AG04450 (cell line): ENCODE results near the gene ATRIP. TPM values are rescaled to one million over a fixed set of nuclear protein-coding genes. Genes with fewer than 3 reads are reported as not detected.

Experiments
- CTCF ChIA-PET: fragments of 300-600, 350-600 bp; formaldehyde crosslinking; extraction: SDS; loops from one replicate; lab custom pipeline; 2022; ENCODE audit warnings: antibody characterized with exemption, inconsistent platforms; lab: Charles Lee
- POLR2A ChIA-PET: fragments of 350-600 bp; formaldehyde crosslinking; extraction: SDS; loops from one replicate; lab custom pipeline; 2021; ENCODE audit warnings: antibody characterized with exemption, inconsistent platforms; lab: Yijun Ruan, JAX
- DNase-seq: peaks from one replicate; pipeline ENCODE4 v3.0.0-alpha.2; 2011; ENCODE audit warnings: low read depth, low spot score
- H3K27ac ChIP-seq: one replicate; pipeline ENCODE4 v1.5.1; 2012; ENCODE audit warnings: low read depth, low read length, control low read depth
- H3K27me3 ChIP-seq: one replicate; pipeline ENCODE4 v1.6.0; 2012; ENCODE audit warnings: low read length; ENCODE audit not compliant: control insufficient read depth, insufficient read depth
- H3K4me3 ChIP-seq: 2 replicates; pipeline ENCODE4 v1.5.1; 2011; ENCODE audit warnings: mild to moderate bottlenecking, low read depth, low read length, control low read depth
- H3K9me3 ChIP-seq: 2 replicates; pipeline ENCODE4 v1.5.1; 2012; ENCODE audit warnings: low read length; ENCODE audit not compliant: control insufficient read depth, insufficient read depth
- CTCF ChIP-seq: IDR thresholded peaks from 2 replicates; pipeline ENCODE4 v1.5.1; 2011; ENCODE audit warnings: low read depth, low read length, control low read depth, inconsistent platforms
- polyA plus RNA-seq: library from polyadenylated mRNA; depleted of rRNA; stranded (reverse); fragments of >200 nt; gene quantifications from 2 replicates; pipeline ENCODE4 v1.2.3, GENCODE V29; 2011

The ATRIP gene
- polyA plus RNA-seq, 1 experiment, result 5.8 TPM

DNA sequence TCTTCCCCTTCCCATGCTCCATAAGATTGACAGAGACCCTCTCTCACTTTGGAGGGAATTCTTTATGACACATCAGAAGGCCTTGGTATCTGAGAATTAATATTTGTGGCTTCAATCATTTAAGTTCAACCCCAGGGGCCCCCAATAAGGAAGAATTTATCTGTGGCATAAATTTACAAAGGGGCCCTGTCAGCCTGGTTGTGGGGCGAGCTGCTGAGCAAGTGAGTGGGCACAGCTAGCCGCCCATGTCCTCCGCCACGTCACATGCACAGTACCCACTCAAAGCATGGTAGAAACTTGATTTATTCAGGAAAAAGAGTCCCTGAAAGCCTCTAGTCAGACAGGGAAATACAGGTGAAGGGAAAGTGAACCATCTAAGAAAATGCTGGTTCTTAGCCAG, 30.0 kb upstream of the ATRIP start:
- POLR2A ChIA-PET, result no interaction called here
- TF ChIP-seq CTCF, result no peak
- Histone ChIP-seq H3K27me3 (no peaks in the 10 kb centered on the region), H3K27ac (no peak overlapping the region), H3K4me3 (no peak overlapping the region), H3K9me3 (no peaks in the 10 kb centered on the region)
- CTCF ChIA-PET, result interaction anchor here (1.2 to 5.8 kb wide), 3 partner anchors 15 to 19 kb away, joined by 4 to 38 read pairs (median 7); no protein-coding TSS in a partner anchor
- no peak for DNase-seq

GRCh38 chr3:48417529-48418108, 28.9 kb upstream of the ATRIP start:
- no peaks in the 10 kb centered on the region for H3K27me3 ChIP-seq
- no peak for DNase-seq
- H3K27ac ChIP-seq, result no peak overlapping the region
- CTCF ChIA-PET, result interaction anchor here (1.2 to 5.8 kb wide), 2 partner anchors 17 to 18 kb away, joined by 4 to 38 read pairs; no protein-coding TSS in a partner anchor
- no peaks in the 10 kb centered on the region for H3K9me3 ChIP-seq
- H3K4me3 ChIP-seq, result no peak overlapping the region
- POLR2A ChIA-PET, result no interaction called here
- TF ChIP-seq CTCF, result no peak

DNA sequence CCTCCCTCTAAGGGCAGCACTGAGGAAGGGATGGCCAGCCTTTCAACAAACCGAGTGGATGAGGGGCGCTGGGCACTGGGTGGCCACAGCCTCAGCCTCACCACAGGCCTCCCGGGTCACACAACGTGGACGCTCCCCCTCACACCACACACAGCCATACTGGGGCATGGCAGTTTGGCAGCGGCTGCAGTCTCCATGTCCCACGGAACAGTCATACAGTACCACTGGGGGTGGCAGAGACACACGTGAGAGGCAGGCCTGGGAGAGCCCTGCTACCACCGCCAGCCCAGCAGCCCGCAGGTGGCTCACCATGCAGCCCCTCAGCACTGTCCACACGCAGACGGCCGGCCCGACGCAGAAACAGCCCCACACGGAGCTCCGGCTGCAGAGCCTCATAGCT, 28.4 kb upstream of the ATRIP start:
- DNase-seq, result no peak
- CTCF ChIA-PET, result interaction anchor here (0.7 to 5.8 kb wide), 2 partner anchors 8 to 18 kb away, joined by 5 to 38 read pairs; no protein-coding TSS in a partner anchor
- POLR2A ChIA-PET, result no interaction called here
- Histone ChIP-seq H3K9me3 (no peaks in the 10 kb centered on the region), H3K4me3 (no peak overlapping the region), H3K27ac (no peak overlapping the region), H3K27me3 (no peaks in the 10 kb centered on the region)
- TF ChIP-seq CTCF, result no peak

- no peaks in the 10 kb centered on the region for H3K27me3 ChIP-seq
- TF ChIP-seq CTCF, result no peak
- no peak overlapping the region for H3K4me3 ChIP-seq
- H3K9me3 ChIP-seq, result no peaks in the 10 kb centered on the region
- POLR2A ChIA-PET, result no interaction called here
- DNase-seq, result no peak
- CTCF ChIA-PET, result interaction anchor here (0.7 to 5.8 kb wide), 2 partner anchors 8 to 17 kb away, joined by 5 to 38 read pairs; no protein-coding TSS in a partner anchor
- H3K27ac ChIP-seq, result no peak overlapping the region
Measured at GRCh38 chr3:48418651-48419050, 27.9 kb upstream of the ATRIP start.

- H3K4me3 ChIP-seq, result no peak overlapping the region
- no peak overlapping the region for H3K27ac ChIP-seq
- no peaks in the 10 kb centered on the region for H3K27me3 ChIP-seq
- no peak for DNase-seq
- ChIA-PET CTCF (interaction anchor here (5.8 kb wide), 1 partner anchor 17 kb away, joined by 38 read pairs; no protein-coding TSS in a partner anchor), POLR2A (no interaction called here)
- no peaks in the 10 kb centered on the region for H3K9me3 ChIP-seq
- no peak for TF ChIP-seq CTCF
Measured at GRCh38 chr3:48419149-48419548, 27.4 kb upstream of the ATRIP start.
